GM12865 (cell line): ENCODE data around the gene CCDC190.
"Not testable (repeated sequence)": the region's sequence is repeated elsewhere in the genome, so short reads cannot be mapped to it uniquely, and the experiment has no call there.

Experiments
- DNase-seq: peaks from one replicate; pipeline ENCODE4 v3.0.0; 2010; ENCODE audit warnings: low read depth
- H3K4me3 ChIP-seq: 2 replicates; pipeline ENCODE4 v1.5.1; 2011; ENCODE audit warnings: mild to moderate bottlenecking, low read depth, low read length, control low read depth
- CTCF ChIP-seq: IDR thresholded peaks from 2 replicates; pipeline ENCODE4 v1.5.1; 2011; ENCODE audit warnings: low read length, control low read depth, low read depth, inconsistent platforms; ENCODE audit not compliant: insufficient read depth; ENCODE audit errors: missing control alignments

Gene CCDC190

GRCh38 chr1:162878000-162878596 is 17.1 kb upstream of the CCDC190 start:
- DNase-seq = peak; percentile 39
- H3K4me3 ChIP-seq = no peak overlapping the region
- peak; percentile 52 for TF ChIP-seq CTCF

- DNase-seq = no peak
- no peak overlapping the region for H3K4me3 ChIP-seq
- no peak for TF ChIP-seq CTCF
These were observed 16.4 kb upstream of the CCDC190 start for GRCh38 chr1:162877412-162877811.

GRCh38 chr1:162876751-162877150 is 15.8 kb upstream of the CCDC190 start:
- H3K4me3 ChIP-seq = no peak overlapping the region
- DNase-seq = no peak
- no peak for TF ChIP-seq CTCF

- H3K4me3 ChIP-seq = no peak overlapping the region
- TF ChIP-seq CTCF = no peak
- DNase-seq = no peak
These were observed 13.0 kb upstream of the CCDC190 start for GRCh38 chr1:162873671-162874666.

- TF ChIP-seq CTCF = no peak
- no peak for DNase-seq
- H3K4me3 ChIP-seq = no peak overlapping the region
These were observed 12.0 kb upstream of the CCDC190 start for GRCh38 chr1:162872981-162873380.

GRCh38 chr1:162871417-162871816 is 10.4 kb upstream of the CCDC190 start:
- not testable (repeated sequence) for H3K4me3 ChIP-seq, DNase-seq

GRCh38 chr1:162868972-162869371 is 8.0 kb upstream of the CCDC190 start:
- no peak for DNase-seq
- no peak for TF ChIP-seq CTCF
- no peak overlapping the region for H3K4me3 ChIP-seq
